Thyroid gland (tissue), 4 donors: ENCODE results near the gene SLC24A3. TPM values are rescaled to one million over a fixed set of nuclear protein-coding genes. Genes with fewer than 3 reads are reported as not detected.

ENCODE experiments used
- DNase-seq, 2 donors: peaks; one replicate each; pipeline ENCODE4 v3.0.0-alpha.2; 2019
- H3K27ac ChIP-seq, 3 donors: fragments of 200-600 bp; sonication (generic); 1 replicate in 2 of 3; 2 replicates in 1 of 3; pipeline ENCODE4 v1.5.1; 2016 to 2019; ENCODE audit warnings: mild to moderate bottlenecking in 1 of 3, moderate library complexity in 1 of 3
- H3K27me3 ChIP-seq: fragments of 200-600 bp; sonication (generic); one replicate; pipeline ENCODE4 v1.5.1; 2019
- H3K36me3 ChIP-seq, 2 donors: fragments of 200-600 bp; sonication (generic); one replicate each; pipeline ENCODE4 v1.5.1; 2016 to 2019
- H3K4me1 ChIP-seq, 2 donors: fragments of 200-600 bp; sonication (generic); one replicate each; pipeline ENCODE4 v1.5.1; 2017 to 2019
- H3K4me3 ChIP-seq, 3 donors: fragments of 200-600 bp; sonication (generic); replicated peaks in 1 of 3; 1 replicate in 2 of 3; 2 replicates in 1 of 3; pipeline ENCODE4 v1.5.1; 2016; ENCODE audit warnings: mild to moderate bottlenecking in 1 of 3
- H3K9me3 ChIP-seq: fragments of 200-600 bp; sonication (generic); one replicate; pipeline ENCODE4 v1.5.1; 2017
- POLR2A ChIP-seq, 2 donors: fragments of 450-650 bp; IDR thresholded peaks; one replicate each; pipeline ENCODE4 v1.6.1; 2017; ENCODE audit warnings: antibody characterized with exemption in 2 of 2, mild to moderate bottlenecking in 2 of 2, moderate library complexity in 1 of 2
- WGBS, 2 donors: methylation state at CpG; one replicate each; pipeline ENCODE4 v1.1.5; 2017; 5-methylcytosine and 5-hydroxymethylcytosine counted together
- intact Hi-C: fragments of 100-400 bp; cut with DNase I; formaldehyde crosslinking; loops from one replicate; pipeline ENCODE4 v1.15.1; 2023
- total RNA-seq, 4 donors: library from RNA; depleted of rRNA; stranded (reverse); fragments of >200 nt; gene quantifications; one replicate each; pipeline ENCODE4 v1.2.3, GENCODE V29; 2016
- TF ChIP-seq, protein P1 (sequence below), 6 experiments: fragments of 200-600 bp in 3 of 6; fragments of 450-650 bp in 3 of 6; sonication (generic) in 3 of 6; IDR thresholded peaks; one replicate each; pipeline ENCODE4 v1.5.1; 2016 to 2019; ENCODE audit warnings: antibody characterized with exemption in 6 of 6, mild to moderate bottlenecking in 2 of 6, inconsistent platforms in 1 of 6, moderate library complexity in 1 of 6

Gene SLC24A3
- total RNA-seq, 4 donors from 2014 or later, result 4.0 to 8.1 (median 6.3) TPM

DNA sequence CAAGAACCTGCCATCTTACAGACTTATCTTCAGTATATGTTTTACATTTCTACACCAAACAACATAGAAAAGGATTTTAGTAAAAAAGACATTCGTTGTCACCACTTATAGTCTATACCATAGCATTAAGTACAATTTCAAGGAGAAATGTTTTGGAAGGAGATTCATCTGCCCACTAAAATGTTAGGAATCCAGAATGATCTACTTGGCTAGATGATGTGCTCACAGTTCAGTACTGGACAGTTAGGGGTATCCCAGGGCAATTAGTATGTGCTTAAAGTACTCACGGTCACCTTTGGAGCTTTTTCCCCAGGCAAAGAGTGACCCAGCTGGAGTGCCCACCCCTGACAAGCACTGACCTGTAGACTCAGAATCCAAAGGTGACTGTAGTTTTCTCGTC is 222.9 kb downstream of the SLC24A3 start:
- Histone ChIP-seq H3K36me3 (no peaks in the 10 kb centered on the region), H3K4me1 (no peaks in the 10 kb centered on the region), H3K27me3 (no peaks in the 10 kb centered on the region), H3K9me3 (no peaks in the 10 kb centered on the region), H3K4me3 (no peak overlapping the region), H3K27ac (no peak overlapping the region)
- intact Hi-C loops, result no loop called here
- DNase-seq, result no peak
- WGBS, 2 donors, result 83 to 93% methylated on average over 3 of the region's 3 CpGs
- no peak for TF ChIP-seq POLR2A (IDR thresholded peaks at IDR 0.05)
- TF ChIP-seq, protein P1, sequence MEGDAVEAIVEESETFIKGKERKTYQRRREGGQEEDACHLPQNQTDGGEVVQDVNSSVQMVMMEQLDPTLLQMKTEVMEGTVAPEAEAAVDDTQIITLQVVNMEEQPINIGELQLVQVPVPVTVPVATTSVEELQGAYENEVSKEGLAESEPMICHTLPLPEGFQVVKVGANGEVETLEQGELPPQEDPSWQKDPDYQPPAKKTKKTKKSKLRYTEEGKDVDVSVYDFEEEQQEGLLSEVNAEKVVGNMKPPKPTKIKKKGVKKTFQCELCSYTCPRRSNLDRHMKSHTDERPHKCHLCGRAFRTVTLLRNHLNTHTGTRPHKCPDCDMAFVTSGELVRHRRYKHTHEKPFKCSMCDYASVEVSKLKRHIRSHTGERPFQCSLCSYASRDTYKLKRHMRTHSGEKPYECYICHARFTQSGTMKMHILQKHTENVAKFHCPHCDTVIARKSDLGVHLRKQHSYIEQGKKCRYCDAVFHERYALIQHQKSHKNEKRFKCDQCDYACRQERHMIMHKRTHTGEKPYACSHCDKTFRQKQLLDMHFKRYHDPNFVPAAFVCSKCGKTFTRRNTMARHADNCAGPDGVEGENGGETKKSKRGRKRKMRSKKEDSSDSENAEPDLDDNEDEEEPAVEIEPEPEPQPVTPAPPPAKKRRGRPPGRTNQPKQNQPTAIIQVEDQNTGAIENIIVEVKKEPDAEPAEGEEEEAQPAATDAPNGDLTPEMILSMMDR (IDR thresholded peaks at IDR 0.05), result no peak

DNA sequence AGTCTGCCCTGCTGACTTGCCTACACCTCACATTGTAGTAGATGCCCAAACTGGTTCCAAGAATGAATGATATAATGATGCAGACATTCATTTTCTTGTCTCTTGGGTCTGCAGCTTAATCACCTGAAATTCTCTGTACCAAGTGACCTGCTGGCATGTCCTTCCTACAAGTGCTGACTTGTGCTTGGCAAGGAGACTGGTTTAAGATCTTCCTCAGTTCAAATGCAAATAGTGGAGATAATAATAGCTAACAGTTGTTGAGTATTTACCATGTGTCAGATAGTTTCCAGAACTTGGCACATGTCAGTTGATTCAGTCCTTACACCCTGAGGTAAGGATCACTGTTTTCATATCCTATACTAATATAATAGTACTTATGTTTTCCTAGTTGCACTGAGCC is 223.4 kb downstream of the SLC24A3 start:
- Histone ChIP-seq H3K27ac (no peak overlapping the region), H3K9me3 (no peaks in the 10 kb centered on the region), H3K27me3 (no peaks in the 10 kb centered on the region), H3K4me1 (no peaks in the 10 kb centered on the region), H3K36me3 (no peaks in the 10 kb centered on the region), H3K4me3 (no peak overlapping the region)
- intact Hi-C loops, result no loop called here
- DNase-seq, result no peak
- no peak for TF ChIP-seq POLR2A (IDR thresholded peaks at IDR 0.05)
- TF ChIP-seq, protein P1 (IDR thresholded peaks at IDR 0.05), result no peak

DNA sequence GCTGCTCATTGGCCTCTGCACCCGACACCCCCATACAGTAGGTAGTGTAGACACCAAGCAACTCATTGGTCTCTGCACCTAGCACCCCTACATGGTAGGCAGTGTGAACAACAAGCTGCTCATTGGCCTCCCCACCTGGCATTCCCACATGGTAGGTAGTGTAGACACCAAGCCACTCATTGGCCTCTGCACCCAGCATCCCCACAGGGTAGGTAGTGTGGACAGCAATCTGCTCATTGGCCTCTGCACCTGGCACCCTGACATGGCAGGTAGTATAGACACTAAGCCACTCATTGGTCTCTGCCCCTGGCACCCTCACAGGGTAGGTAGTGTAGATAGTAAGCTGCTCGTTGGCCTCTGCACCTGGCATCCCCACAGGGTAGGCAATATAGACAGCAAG is 226.0 kb downstream of the SLC24A3 start:
- intact Hi-C loops, result no loop called here
- no peak overlapping the region for H3K27ac ChIP-seq
- H3K27me3 ChIP-seq, result no peaks in the 10 kb centered on the region
- TF ChIP-seq POLR2A (IDR thresholded peaks at IDR 0.05), result no peak
- TF ChIP-seq, protein P1 (IDR thresholded peaks at IDR 0.05), result no peak
- no peak overlapping the region for H3K4me3 ChIP-seq
- no peaks in the 10 kb centered on the region for H3K4me1 ChIP-seq
- no peaks in the 10 kb centered on the region for H3K36me3 ChIP-seq
- 74 to 95% methylated on average over 2 of the region's 2 CpGs for WGBS, 2 donors
- DNase-seq, result no peak
- H3K9me3 ChIP-seq, result no peaks in the 10 kb centered on the region

DNA sequence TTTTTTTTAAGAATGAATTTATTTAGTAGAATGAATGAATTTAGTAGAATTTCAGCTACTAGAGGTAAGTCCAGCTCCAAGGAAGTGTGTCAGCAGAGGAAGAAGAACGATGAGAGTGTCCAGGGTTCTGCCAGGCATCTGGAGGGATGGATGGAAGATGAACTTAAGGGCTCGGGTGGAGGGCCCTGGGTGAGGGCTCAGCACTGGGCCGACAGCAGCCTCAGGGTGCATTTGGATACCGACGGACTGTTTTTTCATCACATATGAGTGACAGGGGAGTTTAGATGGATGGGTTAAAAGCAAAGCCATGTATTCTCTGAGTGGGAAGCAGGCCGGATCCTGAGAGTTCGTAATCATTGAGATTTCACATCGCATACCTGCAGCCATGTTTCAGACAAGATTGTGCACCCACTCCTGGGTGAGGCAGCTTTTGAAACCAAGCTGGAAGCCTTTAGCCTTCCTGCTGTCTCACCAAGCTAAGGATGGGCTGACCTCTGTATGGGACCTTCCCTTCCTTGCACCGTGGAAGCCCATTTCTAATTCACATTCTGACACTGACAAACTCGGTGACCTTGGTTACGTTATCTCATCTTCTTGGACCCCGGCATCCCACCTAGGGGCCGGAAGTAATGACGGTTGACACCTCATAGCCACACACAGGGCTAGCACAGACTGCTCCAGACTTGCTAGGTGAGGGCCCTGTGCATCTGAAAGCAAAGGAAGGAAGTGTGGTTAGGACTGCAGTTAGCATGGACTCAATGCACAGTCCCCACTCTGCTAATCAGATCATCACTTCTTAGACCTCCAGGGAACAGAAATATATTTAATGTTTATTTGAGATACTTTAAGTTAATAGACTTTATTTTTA is 228.5 kb downstream of the SLC24A3 start:
- Histone ChIP-seq H3K4me1 (no peaks in the 10 kb centered on the region), H3K27me3 (no peaks in the 10 kb centered on the region), H3K27ac (no peak overlapping the region), H3K9me3 (no peaks in the 10 kb centered on the region), H3K36me3 (no peaks in the 10 kb centered on the region), H3K4me3 (no peak overlapping the region)
- TF ChIP-seq POLR2A (IDR thresholded peaks at IDR 0.05), result no peak
- intact Hi-C loops, result no loop called here
- no peak for DNase-seq
- WGBS, 2 donors, result 81 to 88% methylated on average over 14 of the region's 14 CpGs

DNA sequence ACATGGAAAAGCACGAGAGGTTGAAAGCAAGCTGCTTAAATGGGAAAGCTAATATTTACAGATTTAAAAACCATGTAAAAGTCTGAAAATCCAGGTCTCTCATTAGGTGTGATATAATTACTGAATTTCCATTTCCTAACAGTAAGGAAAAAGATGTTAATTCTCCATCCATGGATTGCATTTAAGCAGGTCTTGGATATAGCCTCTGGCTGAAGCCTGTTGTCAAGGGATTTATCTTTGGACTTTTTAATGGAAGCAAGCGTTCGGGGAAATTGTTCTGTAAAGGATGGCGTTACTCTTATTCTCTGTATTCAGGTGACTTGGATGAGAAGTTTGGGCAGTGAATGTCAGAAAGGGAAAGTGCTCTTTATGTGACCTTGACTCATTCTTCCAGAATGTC is 233.8 kb downstream of the SLC24A3 start:
- Histone ChIP-seq H3K4me3 (no peak overlapping the region), H3K9me3 (no peaks in the 10 kb centered on the region), H3K27me3 (no peaks in the 10 kb centered on the region), H3K36me3 (no peaks in the 10 kb centered on the region), H3K4me1 (no peaks in the 10 kb centered on the region), H3K27ac (no peak overlapping the region)
- 95 to 97% methylated on average over 4 of the region's 4 CpGs for WGBS, 2 donors
- DNase-seq, result no peak
- no peak for TF ChIP-seq POLR2A (IDR thresholded peaks at IDR 0.05)
- TF ChIP-seq, protein P1 (IDR thresholded peaks at IDR 0.05), result no peak
- intact Hi-C loops, result no loop called here
